Measurements from ENCODE around the gene MLLT3.

GRCh38 chr9:20391208-20391607 lies 231.1 kb downstream of the MLLT3 start:
- TF ChIP-seq POLR2A (IDR thresholded peaks at IDR 0.05) (no peak), CTCF (IDR thresholded peaks at IDR 0.05) (no peak), POLR2AphosphoS5 (IDR thresholded peaks at IDR 0.05) (no peak)
